ENCODE results near the gene DCAF17.

DNA sequence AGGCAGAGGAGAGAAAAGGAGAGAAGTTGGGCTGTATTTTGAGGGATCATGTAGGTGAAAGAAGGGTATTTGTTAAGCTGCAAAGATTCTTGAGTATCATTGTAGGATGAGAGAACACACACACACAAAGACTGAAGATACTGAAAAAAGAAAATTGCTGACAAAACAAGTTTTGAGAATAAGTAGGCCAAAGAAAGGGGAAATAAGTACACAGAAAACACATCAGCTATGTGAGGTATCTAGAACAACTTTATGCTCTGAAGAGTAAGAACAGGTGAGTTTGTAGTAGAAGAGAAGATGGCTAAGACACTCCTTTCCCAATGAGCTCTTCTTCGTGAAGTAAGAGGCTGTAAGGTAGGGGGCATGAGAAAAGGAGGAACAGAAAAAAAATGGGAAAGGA is 28.5 kb upstream of the DCAF17 start:
- no peak for TF ChIP-seq POLR2A (IDR thresholded peaks at IDR 0.05; ENCODE audit: low read length)
- TF ChIP-seq GATA1 (IDR thresholded peaks at IDR 0.05; ENCODE audit: low read depth, low read length): no peak

Data from erythroblast (primary cell).